ENCODE results near the gene FAM193A.

The FAM193A gene

GRCh38 chr4:2552806-2553205 is 16.4 kb downstream of the FAM193A start:
- no peaks in the 10 kb centered on the region for H3K4me1 ChIP-seq (ENCODE audit: control insufficient read depth, insufficient read depth, low read length)
- no peaks in the 10 kb centered on the region for H3K36me3 ChIP-seq (ENCODE audit: control insufficient read depth, insufficient read depth, low read length)
- H3K27ac ChIP-seq (ENCODE audit: low read depth, low read length) = no peak overlapping the region
- no peaks in the 10 kb centered on the region for H3K27me3 ChIP-seq (ENCODE audit: control insufficient read depth, insufficient read depth, low read length)
- H3K9ac ChIP-seq (ENCODE audit: low read length) = no peak overlapping the region
- no peaks in the 10 kb centered on the region for H3K9me3 ChIP-seq (ENCODE audit: control insufficient read depth, insufficient read depth, low read depth, low read length)
- no peak overlapping the region for H3K4me3 ChIP-seq (ENCODE audit: low read depth, low read length)

DNA sequence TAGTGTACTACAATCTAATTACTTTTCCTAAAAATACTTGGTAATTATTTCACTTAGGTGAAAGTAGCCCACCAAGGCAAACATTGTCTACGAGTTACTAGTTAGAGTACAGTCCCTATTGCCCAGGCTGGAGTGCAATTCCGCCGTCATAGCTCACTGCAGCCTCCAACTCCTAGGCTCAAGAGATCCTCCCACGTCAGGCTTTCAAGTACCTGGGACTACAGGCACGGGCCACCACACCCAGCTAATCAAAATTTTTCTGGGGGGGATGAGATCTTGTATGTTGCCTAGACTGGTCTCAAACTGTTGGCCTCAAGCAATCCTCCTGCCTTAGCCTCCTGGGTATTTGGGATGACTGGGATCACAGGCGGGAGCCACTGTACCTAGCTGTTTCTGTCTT is 21.9 kb downstream of the FAM193A start:
- Histone ChIP-seq H3K27ac (ENCODE audit: low read depth, low read length) (no peak overlapping the region), H3K4me3 (ENCODE audit: low read depth, low read length) (no peak overlapping the region), H3K36me3 (ENCODE audit: control insufficient read depth, insufficient read depth, low read length) (no peaks in the 10 kb centered on the region; the same call in 1 of the 2 replicates), H3K9me3 (ENCODE audit: control insufficient read depth, insufficient read depth, low read depth, low read length) (no peaks in the 10 kb centered on the region), H3K4me1 (ENCODE audit: control insufficient read depth, insufficient read depth, low read length) (no peaks in the 10 kb centered on the region), H3K9ac (ENCODE audit: low read length) (no peak overlapping the region), H3K27me3 (ENCODE audit: control insufficient read depth, insufficient read depth, low read length) (no peaks in the 10 kb centered on the region)

- no peak overlapping the region for H3K27ac ChIP-seq (ENCODE audit: low read depth, low read length)
- H3K36me3 ChIP-seq (ENCODE audit: control insufficient read depth, insufficient read depth, low read length) = no peaks in the 10 kb centered on the region; the same call in 1 of the 2 replicates
- H3K4me1 ChIP-seq (ENCODE audit: control insufficient read depth, insufficient read depth, low read length) = no peaks in the 10 kb centered on the region
- H3K27me3 ChIP-seq (ENCODE audit: control insufficient read depth, insufficient read depth, low read length) = no peaks in the 10 kb centered on the region
- H3K9me3 ChIP-seq (ENCODE audit: control insufficient read depth, insufficient read depth, low read depth, low read length) = no peaks in the 10 kb centered on the region
- H3K9ac ChIP-seq (ENCODE audit: low read length) = no peak overlapping the region
- H3K4me3 ChIP-seq (ENCODE audit: low read depth, low read length) = no peak overlapping the region
Observed at GRCh38 chr4:2560167-2560566, 23.7 kb downstream of the FAM193A start.

GRCh38 chr4:2565533-2565932 is 29.1 kb downstream of the FAM193A start:
- H3K9me3 ChIP-seq (ENCODE audit: control insufficient read depth, insufficient read depth, low read depth, low read length) = no peaks in the 10 kb centered on the region
- no peak overlapping the region for H3K27ac ChIP-seq (ENCODE audit: low read depth, low read length)
- peaks cover 6% of the 10 kb centered on the region for H3K4me1 ChIP-seq (ENCODE audit: control insufficient read depth, insufficient read depth, low read length)
- no peaks in the 10 kb centered on the region for H3K27me3 ChIP-seq (ENCODE audit: control insufficient read depth, insufficient read depth, low read length)
- H3K9ac ChIP-seq (ENCODE audit: low read length) = no peak overlapping the region
- no peaks in the 10 kb centered on the region; the same call in 1 of the 2 replicates for H3K36me3 ChIP-seq (ENCODE audit: control insufficient read depth, insufficient read depth, low read length)
- no peak overlapping the region for H3K4me3 ChIP-seq (ENCODE audit: low read depth, low read length)

DNA sequence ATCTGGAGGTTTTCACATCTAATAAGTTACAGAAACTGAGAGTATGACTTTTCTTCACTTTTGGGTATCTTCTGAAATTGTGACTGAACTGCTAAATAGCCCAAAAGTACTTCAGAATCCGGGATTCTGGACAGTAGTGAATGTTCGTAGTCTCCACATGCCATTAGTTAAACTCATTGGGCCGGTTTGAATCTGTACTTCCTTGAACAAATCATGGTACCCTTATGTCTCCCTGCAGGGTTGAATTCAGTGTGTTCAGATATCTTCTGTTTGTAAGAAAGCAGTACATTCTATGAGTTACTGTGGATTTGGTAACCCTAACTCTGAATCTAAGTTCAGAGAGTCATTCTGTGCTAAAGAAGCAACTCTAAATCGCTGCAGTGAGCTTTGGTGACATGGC is 33.6 kb downstream of the FAM193A start:
- Histone ChIP-seq H3K27me3 (ENCODE audit: control insufficient read depth, insufficient read depth, low read length) (no peaks in the 10 kb centered on the region), H3K4me1 (ENCODE audit: control insufficient read depth, insufficient read depth, low read length) (peaks cover 16% of the 10 kb centered on the region), H3K36me3 (ENCODE audit: control insufficient read depth, insufficient read depth, low read length) (no peaks in the 10 kb centered on the region), H3K27ac (ENCODE audit: low read depth, low read length) (no peak overlapping the region), H3K4me3 (ENCODE audit: low read depth, low read length) (no peak overlapping the region), H3K9ac (ENCODE audit: low read length) (no peak overlapping the region), H3K9me3 (ENCODE audit: control insufficient read depth, insufficient read depth, low read depth, low read length) (no peaks in the 10 kb centered on the region)

- Histone ChIP-seq H3K9ac (ENCODE audit: low read length) (peak overlapping the region; percentile 10), H3K36me3 (ENCODE audit: control insufficient read depth, insufficient read depth, low read length) (peaks cover 1% of the 10 kb centered on the region; the same call in 1 of the 2 replicates), H3K27ac (ENCODE audit: low read depth, low read length) (no peak overlapping the region), H3K27me3 (ENCODE audit: control insufficient read depth, insufficient read depth, low read length) (no peaks in the 10 kb centered on the region), H3K9me3 (ENCODE audit: control insufficient read depth, insufficient read depth, low read depth, low read length) (no peaks in the 10 kb centered on the region), H3K4me3 (ENCODE audit: low read depth, low read length) (no peak overlapping the region), H3K4me1 (ENCODE audit: control insufficient read depth, insufficient read depth, low read length) (peaks cover 16% of the 10 kb centered on the region)
Observed at GRCh38 chr4:2570551-2571222, 34.2 kb downstream of the FAM193A start.

GRCh38 chr4:2572076-2572475 is 35.6 kb downstream of the FAM193A start:
- H3K36me3 ChIP-seq (ENCODE audit: control insufficient read depth, insufficient read depth, low read length) = peaks cover 3% of the 10 kb centered on the region; the same call in 1 of the 2 replicates
- no peak overlapping the region for H3K4me3 ChIP-seq (ENCODE audit: low read depth, low read length)
- H3K27ac ChIP-seq (ENCODE audit: low read depth, low read length) = no peak overlapping the region
- H3K9ac ChIP-seq (ENCODE audit: low read length) = no peak overlapping the region
- no peaks in the 10 kb centered on the region for H3K9me3 ChIP-seq (ENCODE audit: control insufficient read depth, insufficient read depth, low read depth, low read length)
- H3K4me1 ChIP-seq (ENCODE audit: control insufficient read depth, insufficient read depth, low read length) = peaks cover 16% of the 10 kb centered on the region
- H3K27me3 ChIP-seq (ENCODE audit: control insufficient read depth, insufficient read depth, low read length) = no peaks in the 10 kb centered on the region

DNA sequence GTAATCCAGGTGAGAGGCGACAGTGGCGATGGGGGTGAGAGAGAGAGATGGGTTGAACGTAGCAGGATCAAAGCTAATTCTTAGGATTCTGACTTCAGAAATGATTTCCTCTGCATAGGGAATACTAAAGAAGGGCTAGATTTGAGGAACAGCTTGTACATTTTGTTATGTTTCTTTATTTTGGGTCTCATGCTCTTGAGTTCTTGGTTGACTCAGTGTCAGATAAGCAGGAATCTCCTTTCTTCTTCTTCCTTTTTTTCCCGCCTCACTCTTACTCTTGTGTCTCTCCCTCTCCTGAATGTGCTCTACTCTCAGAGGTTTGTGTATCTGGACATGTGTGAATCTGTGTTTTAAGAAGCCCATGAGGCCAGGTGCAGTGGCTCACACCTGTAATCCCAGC is 36.4 kb downstream of the FAM193A start:
- peaks cover 3% of the 10 kb centered on the region; the same call in 1 of the 2 replicates for H3K36me3 ChIP-seq (ENCODE audit: control insufficient read depth, insufficient read depth, low read length)
- H3K4me3 ChIP-seq (ENCODE audit: low read depth, low read length) = no peak overlapping the region
- H3K9ac ChIP-seq (ENCODE audit: low read length) = no peak overlapping the region
- no peaks in the 10 kb centered on the region for H3K9me3 ChIP-seq (ENCODE audit: control insufficient read depth, insufficient read depth, low read depth, low read length)
- peaks cover 14% of the 10 kb centered on the region for H3K4me1 ChIP-seq (ENCODE audit: control insufficient read depth, insufficient read depth, low read length)
- H3K27ac ChIP-seq (ENCODE audit: low read depth, low read length) = no peak overlapping the region
- no peaks in the 10 kb centered on the region for H3K27me3 ChIP-seq (ENCODE audit: control insufficient read depth, insufficient read depth, low read length)

DNA sequence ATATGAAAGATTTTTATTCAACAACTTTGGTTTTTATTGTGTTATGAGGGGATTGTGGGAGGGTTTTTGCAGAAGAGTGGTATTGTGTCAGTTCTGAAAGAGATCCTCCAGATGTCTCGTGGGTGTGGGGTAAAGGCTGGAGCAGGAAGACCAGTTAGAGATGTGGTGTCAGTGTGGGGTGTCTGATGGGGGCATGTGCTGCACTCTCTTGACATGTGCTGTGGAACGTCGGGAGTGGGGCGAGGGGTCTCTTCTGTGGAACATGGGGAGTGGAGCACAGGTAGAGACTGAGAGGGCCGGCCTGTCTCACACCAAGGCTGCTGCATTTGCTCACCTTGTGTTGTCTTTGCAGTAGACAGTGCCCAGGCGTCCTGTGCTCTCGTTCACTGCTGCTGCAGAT is 37.6 kb downstream of the FAM193A start:
- peaks cover 14% of the 10 kb centered on the region for H3K4me1 ChIP-seq (ENCODE audit: control insufficient read depth, insufficient read depth, low read length)
- no peaks in the 10 kb centered on the region for H3K27me3 ChIP-seq (ENCODE audit: control insufficient read depth, insufficient read depth, low read length)
- H3K4me3 ChIP-seq (ENCODE audit: low read depth, low read length) = no peak overlapping the region
- H3K36me3 ChIP-seq (ENCODE audit: control insufficient read depth, insufficient read depth, low read length) = peaks cover 3% of the 10 kb centered on the region; the same call in 1 of the 2 replicates
- H3K9me3 ChIP-seq (ENCODE audit: control insufficient read depth, insufficient read depth, low read depth, low read length) = no peaks in the 10 kb centered on the region
- no peak overlapping the region for H3K9ac ChIP-seq (ENCODE audit: low read length)
- H3K27ac ChIP-seq (ENCODE audit: low read depth, low read length) = no peak overlapping the region

DNA sequence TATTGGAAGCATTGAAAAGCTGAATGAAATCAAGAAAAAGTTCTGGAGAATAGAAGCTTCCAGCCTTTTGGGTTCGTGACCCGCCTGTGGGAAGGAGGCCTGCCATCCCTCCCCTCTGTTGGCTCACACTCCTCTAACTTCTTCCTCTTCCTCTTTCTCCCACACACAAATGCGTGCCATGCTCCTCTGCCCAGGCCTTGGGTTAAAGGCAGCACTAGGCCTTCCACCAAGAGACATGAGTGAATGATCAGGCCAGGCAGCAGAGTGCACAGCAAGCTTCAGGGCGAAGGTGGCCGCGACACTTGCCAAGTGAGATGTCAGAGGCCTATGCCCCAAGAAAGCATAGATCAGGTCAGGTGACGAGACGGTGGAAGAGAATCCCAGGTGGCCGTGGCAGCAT is 38.4 kb downstream of the FAM193A start:
- no peak overlapping the region for H3K27ac ChIP-seq (ENCODE audit: low read depth, low read length)
- H3K4me3 ChIP-seq (ENCODE audit: low read depth, low read length) = no peak overlapping the region

GRCh38 chr4:2576290-2576689 is 39.8 kb downstream of the FAM193A start:
- Histone ChIP-seq H3K9ac (ENCODE audit: low read length) (no peak overlapping the region), H3K27me3 (ENCODE audit: control insufficient read depth, insufficient read depth, low read length) (no peaks in the 10 kb centered on the region), H3K4me1 (ENCODE audit: control insufficient read depth, insufficient read depth, low read length) (peaks cover 4% of the 10 kb centered on the region; the same call in 1 of the 2 replicates), H3K36me3 (ENCODE audit: control insufficient read depth, insufficient read depth, low read length) (peaks cover 3% of the 10 kb centered on the region; the same call in 1 of the 2 replicates), H3K27ac (ENCODE audit: low read depth, low read length) (no peak overlapping the region), H3K9me3 (ENCODE audit: control insufficient read depth, insufficient read depth, low read depth, low read length) (peaks cover 6% of the 10 kb centered on the region), H3K4me3 (ENCODE audit: low read depth, low read length) (no peak overlapping the region)

More for the DNA sequence above, 38.4 kb downstream of the FAM193A start:
- Histone ChIP-seq H3K9me3 (ENCODE audit: control insufficient read depth, insufficient read depth, low read depth, low read length) (no peaks in the 10 kb centered on the region; the same call in 1 of the 2 replicates), H3K4me1 (ENCODE audit: control insufficient read depth, insufficient read depth, low read length) (peaks cover 14% of the 10 kb centered on the region), H3K27me3 (ENCODE audit: control insufficient read depth, insufficient read depth, low read length) (no peaks in the 10 kb centered on the region), H3K9ac (ENCODE audit: low read length) (no peak overlapping the region), H3K36me3 (ENCODE audit: control insufficient read depth, insufficient read depth, low read length) (peaks cover 3% of the 10 kb centered on the region; the same call in 1 of the 2 replicates)

Data from HUES6 (cell line).